Endothelial cell of umbilical vein (primary cell): ENCODE measurements around the gene TCEAL3. TPM values are rescaled to one million over a fixed set of nuclear protein-coding genes. Genes with fewer than 3 reads are reported as not detected.

Source experiments
- BruUV-seq: library from RNA; stranded (reverse); fragments of 400-500 nt; replicated peaks from 2 replicates; lab custom pipeline; 2021; lab: Mats Ljungman, UMichigan
- CTCF ChIA-PET: fragments of 300-600, 350-600 bp; sonication (Branson Sonifier 250); formaldehyde crosslinking; loops from one replicate; lab custom pipeline; 2021; ENCODE audit warnings: antibody characterized with exemption, inconsistent platforms; lab: Charles Lee
- POLR2A ChIA-PET: fragments of 300-600, 350-600 bp; sonication (Branson Sonifier 250); formaldehyde crosslinking; loops from one replicate; lab custom pipeline; 2021; ENCODE audit warnings: antibody characterized with exemption, inconsistent platforms; lab: Charles Lee
- DNase-seq: peaks from one replicate; pipeline ENCODE4 v3.0.0-alpha.2; 2011; ENCODE audit warnings: low read depth, low spot score
- FAIRE-seq: peaks from 2 replicates; lab custom pipeline; 2011; peaks lifted over from hg19 to GRCh38; lab: Jason Lieb, UNC
- H2AFZ ChIP-seq: 2 replicates; pipeline ENCODE4 v1.6.0; 2012; ENCODE audit warnings: low read depth, low read length, control low read depth, inconsistent platforms
- H3K27ac ChIP-seq: 2 replicates; pipeline ENCODE4 v1.5.1; 2011; ENCODE audit warnings: low read depth, mild to moderate bottlenecking, control low read depth, low read length, moderate library complexity; ENCODE audit not compliant: insufficient read depth
- H3K27me3 ChIP-seq, 2 experiments: 2 replicates each; pipeline versions ENCODE4 v1.6.0 to v1.6.1; 2011; ENCODE audit warnings: low read length in 2 of 2, mixed read lengths in 1 of 2; ENCODE audit not compliant: control insufficient read depth in 2 of 2, insufficient read depth in 2 of 2
- H3K36me3 ChIP-seq, 2 experiments: 2 replicates in 1 of 2; 3 replicates in 1 of 2; pipeline ENCODE4 v1.5.1; 2011; ENCODE audit warnings: low read length in 2 of 2, mild to moderate bottlenecking in 1 of 2, moderate library complexity in 1 of 2; ENCODE audit not compliant: control insufficient read depth in 2 of 2, insufficient read depth in 2 of 2; ENCODE audit errors: extremely low read depth in 1 of 2
- H3K4me1 ChIP-seq: 3 replicates; pipeline ENCODE4 v1.5.1; 2011; ENCODE audit warnings: mild to moderate bottlenecking, low read length; ENCODE audit not compliant: control insufficient read depth, insufficient read depth; ENCODE audit errors: extremely low read depth
- H3K4me2 ChIP-seq: 2 replicates; pipeline ENCODE4 v1.6.1; 2011; ENCODE audit warnings: low read length, control low read depth, mixed read lengths; ENCODE audit not compliant: insufficient read depth
- H3K4me3 ChIP-seq, 3 experiments: fragments of 200-600 bp in 1 of 3; sonication (generic), shearing (Covaris generic) in 1 of 3; replicated peaks in 1 of 3; 2 replicates each; pipeline ENCODE4 v1.5.1; 2011 to 2016; ENCODE audit warnings: control low read depth in 3 of 3, low read length in 3 of 3, mild to moderate bottlenecking in 2 of 3, inconsistent platforms in 1 of 3, low read depth in 1 of 3, moderate library complexity in 1 of 3; ENCODE audit not compliant: insufficient read depth in 1 of 3
- H3K79me2 ChIP-seq: 2 replicates; pipeline ENCODE4 v1.6.0; 2012; ENCODE audit warnings: low read length, inconsistent platforms; ENCODE audit not compliant: control insufficient read depth, insufficient read depth
- H3K9ac ChIP-seq: replicated peaks from 2 replicates; pipeline ENCODE3; 2011; ENCODE audit warnings: low read length, control low read depth; ENCODE audit not compliant: insufficient read depth; ENCODE audit errors: extremely low read depth
- H3K9me1 ChIP-seq: replicated peaks from 3 replicates; pipeline ENCODE4 v1.6.0; 2011; ENCODE audit warnings: mild to moderate bottlenecking, low read length; ENCODE audit not compliant: control insufficient read depth, insufficient read depth; ENCODE audit errors: extremely low read depth
- H3K9me3 ChIP-seq: replicated peaks from 2 replicates; pipeline ENCODE4 v1.5.1; 2012; ENCODE audit warnings: low read length, inconsistent platforms; ENCODE audit not compliant: control insufficient read depth, insufficient read depth
- H4K20me1 ChIP-seq: replicated peaks from 2 replicates; pipeline ENCODE3; 2011; ENCODE audit warnings: mild to moderate bottlenecking, low read length; ENCODE audit not compliant: control insufficient read depth, insufficient read depth; ENCODE audit errors: extremely low read depth
- CTCF ChIP-seq, 2 donors: IDR thresholded peaks; 1 replicate in 1 of 2; 2 replicates in 1 of 2; pipeline ENCODE4 v1.5.1; 2011; ENCODE audit warnings: low read length in 2 of 2, mild to moderate bottlenecking in 2 of 2, moderate library complexity in 2 of 2, control low read depth in 1 of 2, inconsistent platforms in 1 of 2, low read depth in 1 of 2; ENCODE audit not compliant: insufficient read depth in 1 of 2; ENCODE audit errors: extremely low read depth in 1 of 2
- EZH2 ChIP-seq: IDR thresholded peaks from 2 replicates; pipeline ENCODE4 v1.6.1; 2012; ENCODE audit warnings: borderline replicate concordance, low read depth, mild to moderate bottlenecking, moderate library complexity, low read length, inconsistent platforms; ENCODE audit not compliant: severe bottlenecking
- FOS ChIP-seq: IDR thresholded peaks from 2 replicates; pipeline ENCODE4 v1.6.1; 2011; ENCODE audit warnings: mild to moderate bottlenecking, low read length, moderate library complexity, borderline replicate concordance; ENCODE audit not compliant: insufficient read depth
- GATA2 ChIP-seq: IDR thresholded peaks from 2 replicates; pipeline ENCODE4 v1.7.0; 2011; ENCODE audit warnings: low read depth, mild to moderate bottlenecking, moderate library complexity, mixed read lengths, low read length; ENCODE audit not compliant: insufficient read length, insufficient read depth
- JUN ChIP-seq: IDR thresholded peaks from 2 replicates; pipeline ENCODE4 v1.6.1; 2011; ENCODE audit warnings: borderline replicate concordance, low read depth; ENCODE audit not compliant: insufficient read length, insufficient read depth
- MAX ChIP-seq: IDR thresholded peaks from 2 replicates; pipeline ENCODE4 v1.6.1; 2011; ENCODE audit not compliant: insufficient read depth, insufficient read length
- MYC ChIP-seq: IDR thresholded peaks from one replicate; pipeline ENCODE4 v1.6.1; 2011; ENCODE audit warnings: mild to moderate bottlenecking, low read depth, low read length
- POLR2A ChIP-seq: IDR thresholded peaks from 2 replicates; pipeline ENCODE4 v1.6.1; 2012; ENCODE audit warnings: low read depth, mild to moderate bottlenecking, control low read depth, low read length
- POLR2AphosphoS5 ChIP-seq: IDR thresholded peaks from 2 replicates; pipeline ENCODE4 v1.6.1; 2012; ENCODE audit warnings: low read depth, mild to moderate bottlenecking, control low read depth, low read length, moderate library complexity; ENCODE audit not compliant: insufficient read depth
- dilution Hi-C: fragments of 300-500 bp; cut with MboI; formaldehyde crosslinking; loops from one replicate; pipeline ENCODE4 v1.15.0; 2019; ENCODE audit warnings: low sequenced_read_pairs; ENCODE audit not compliant: extremely low pct_ligation_motif_present
- intact Hi-C: fragments of 100-400 bp; cut with micrococcal nuclease; formaldehyde crosslinking; loops from one replicate; pipeline ENCODE4 v1.10.0; 2022
- polyA plus RNA-seq, 4 experiments: library from polyadenylated mRNA; depleted of rRNA in 3 of 4; stranded (reverse) in 3 of 4; unstranded in 1 of 4; fragments of >200 nt; gene quantifications; 2 replicates each; pipeline versions ENCODE4 v1.2.1 to v1.2.3, GENCODE V29; 2011 to 2012; ENCODE audit warnings: missing spikeins in 1 of 4
- total RNA-seq: library from RNA; stranded (reverse); gene quantifications from 2 replicates; pipeline ENCODE4 v1.2.3, GENCODE V29; 2021

TCEAL3 gene
- total and polyA plus RNA-seq, 2 donors (not counting 3 experiments of a cell fraction or from before 2014, with no cell fraction given), result 8.9 to 23.7 TPM

- ChIA-PET CTCF (interaction anchor here (0.6 to 2.1 kb wide), 25 partner anchors 8 to 140 kb away, joined by 3 to 19 read pairs (median 4); partner anchors contain the start of gene TCEAL3), POLR2A (interaction anchor here (0.7 kb wide), 2 partner anchors 52 to 56 kb away, joined by 3 to 4 read pairs; no protein-coding TSS in a partner anchor)
- H3K9me1 ChIP-seq, result no peaks in the 10 kb centered on the region
- intact Hi-C loops (loop anchor here (1.0 to 2.0 kb wide), 4 partner anchors 23 to 96 kb away; partner anchors contain the start of genes TCEAL3 and TCEAL4), dilution Hi-C loops (no loop called here)
- TSS peak; percentile 42 for BruUV-seq
- DNase-seq, result peak; percentile 78
- TF ChIP-seq CTCF (IDR thresholded peaks at IDR 0.05; ENCODE audit: extremely low read depth in 1 of 2, insufficient read depth in 1 of 2, low read depth in 1 of 2, low read length in 2 of 2), result peak; percentile 44 to 64
- no peak for TF ChIP-seq MYC
- no peak for TF ChIP-seq POLR2AphosphoS5
- TF ChIP-seq FOS, result no peak
- TF ChIP-seq EZH2, result no peak
- no peak for TF ChIP-seq MAX
- TF ChIP-seq JUN, result no peak
- TF ChIP-seq GATA2, result no peak
- peak; percentile 82 for TF ChIP-seq POLR2A
- H2AFZ ChIP-seq, result peak overlapping the region; percentile 91
- H4K20me1 ChIP-seq, result no peaks in the 10 kb centered on the region
- H3K9me3 ChIP-seq, result no peaks in the 10 kb centered on the region
- H3K79me2 ChIP-seq, result peaks cover 4% of the 10 kb centered on the region
- H3K27me3 ChIP-seq, result no peaks in the 10 kb centered on the region
- H3K36me3 ChIP-seq, result no peaks in the 10 kb centered on the region
- H3K4me2 ChIP-seq, result peak overlapping the region; percentile 60
- peak; percentile 81 for FAIRE-seq
- peaks cover 23% of the 10 kb centered on the region for H3K4me1 ChIP-seq
- peak overlapping the region; percentile 79 for H3K9ac ChIP-seq
- peak overlapping the region; percentile 78 for H3K27ac ChIP-seq
- peak overlapping the region; percentile 32 to 88 (median 80) for H3K4me3 ChIP-seq
Measured at GRCh38 chrX:103629318-103630170, 21.8 kb downstream of the TCEAL3 start.
